Brain microvascular endothelial cell (primary cell): ENCODE data around the gene COL28A1.

Experiments
- DNase-seq: peaks from one replicate; pipeline ENCODE4 v3.0.0-alpha.2; 2020
- H3K27ac ChIP-seq: fragments of 250-450 bp; sonication (Bioruptor Pico); 2 replicates; pipeline ENCODE4 v1.5.1; 2020; ENCODE audit warnings: mild to moderate bottlenecking, moderate library complexity
- H3K27me3 ChIP-seq: fragments of 250-450 bp; sonication (Bioruptor Pico); replicated peaks from 2 replicates; pipeline ENCODE4 v1.5.1; 2020; ENCODE audit warnings: mild to moderate bottlenecking
- H3K36me3 ChIP-seq: fragments of 250-450 bp; sonication (Bioruptor Pico); replicated peaks from 2 replicates; pipeline ENCODE4 v1.5.1; 2020; ENCODE audit warnings: mild to moderate bottlenecking
- H3K4me3 ChIP-seq: 2 replicates; pipeline ENCODE4 v1.5.1; 2011; ENCODE audit warnings: low read depth, mild to moderate bottlenecking, control low read depth, low read length, moderate library complexity
- CTCF ChIP-seq: IDR thresholded peaks from 2 replicates; pipeline ENCODE4 v1.5.1; 2011; ENCODE audit warnings: low read depth, mild to moderate bottlenecking, moderate library complexity, low read length, control low read depth, inconsistent platforms; ENCODE audit errors: missing control alignments
- in situ Hi-C: cut with HindIII; loops from 2 replicates; pipeline ENCODE4 v1.10.0; 2017; ENCODE audit warnings: low sequenced_read_pairs, low pct_ligation_motif_present

Gene COL28A1

DNA sequence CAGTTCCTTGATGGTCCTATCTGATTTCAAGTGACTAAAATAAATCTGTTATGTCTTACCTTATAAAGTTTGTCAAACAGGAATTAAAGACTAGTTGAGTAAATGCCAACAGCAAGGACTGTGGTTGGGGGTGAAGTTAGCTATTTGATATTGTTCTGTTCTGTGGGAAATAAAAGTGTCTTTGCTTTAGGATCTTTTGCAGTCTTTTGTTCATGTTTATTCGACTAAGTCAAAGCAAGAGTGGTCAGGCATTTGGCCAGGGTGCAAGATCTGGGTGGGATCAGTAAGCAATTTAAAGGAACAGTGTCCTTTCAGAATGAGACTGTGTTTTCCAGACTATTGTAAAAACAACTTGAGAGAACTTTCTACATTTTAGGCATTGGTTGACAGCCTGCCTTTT, at the start of gene COL28A1:
TSS of gene COL28A1 (minus strand) at position 183 of the 400 bp plus-strand sequence. CDS start 2,998 bp downstream, outside the sequence.
- no peak within 1 kb of the TSS for H3K4me3 ChIP-seq
- DNase-seq, result no peak
- no peak within 1 kb of the TSS for H3K27ac ChIP-seq
- no peak for TF ChIP-seq CTCF
- H3K36me3 ChIP-seq, result no peaks in the 10 kb centered on the region
- H3K27me3 ChIP-seq, result no peaks in the 10 kb centered on the region
- in situ Hi-C loops, result loop anchor here (25.0 kb wide), 1 partner anchor 98 kb away; no protein-coding TSS in a partner anchor

DNA sequence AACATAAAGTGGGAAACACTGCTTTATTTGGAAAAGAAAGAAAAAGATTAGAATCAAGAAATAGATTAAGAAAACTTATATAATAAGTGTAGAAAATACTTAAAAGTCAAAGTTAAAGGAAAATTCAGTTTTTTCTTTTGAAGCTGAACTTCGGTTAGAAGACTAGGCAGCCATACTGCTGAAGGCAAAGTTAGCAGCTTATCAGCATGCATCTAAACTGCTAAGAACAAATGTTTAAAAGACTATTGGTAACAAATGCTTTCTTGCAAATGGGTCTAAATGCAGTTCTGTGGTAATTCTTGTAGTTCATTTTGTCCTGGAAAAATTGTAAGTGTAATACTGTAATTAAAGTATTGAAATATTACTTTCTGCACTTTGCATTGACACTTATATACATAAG, 49.0 kb upstream of the COL28A1 start:
- in situ Hi-C loops, result no loop called here

GRCh38 chr7:7583731-7584130, 48.1 kb upstream of the COL28A1 start:
- in situ Hi-C loops, result no loop called here
- Histone ChIP-seq H3K27me3 (no peaks in the 10 kb centered on the region), H3K27ac (no peak overlapping the region), H3K36me3 (no peaks in the 10 kb centered on the region), H3K4me3 (no peak overlapping the region)
- TF ChIP-seq CTCF, result no peak
- DNase-seq, result no peak

More for the DNA sequence above, 49.0 kb upstream of the COL28A1 start:
- no peak overlapping the region for H3K27ac ChIP-seq
- no peak for TF ChIP-seq CTCF
- H3K4me3 ChIP-seq, result no peak overlapping the region
- H3K27me3 ChIP-seq, result no peaks in the 10 kb centered on the region
- H3K36me3 ChIP-seq, result no peaks in the 10 kb centered on the region
- DNase-seq, result no peak

DNA sequence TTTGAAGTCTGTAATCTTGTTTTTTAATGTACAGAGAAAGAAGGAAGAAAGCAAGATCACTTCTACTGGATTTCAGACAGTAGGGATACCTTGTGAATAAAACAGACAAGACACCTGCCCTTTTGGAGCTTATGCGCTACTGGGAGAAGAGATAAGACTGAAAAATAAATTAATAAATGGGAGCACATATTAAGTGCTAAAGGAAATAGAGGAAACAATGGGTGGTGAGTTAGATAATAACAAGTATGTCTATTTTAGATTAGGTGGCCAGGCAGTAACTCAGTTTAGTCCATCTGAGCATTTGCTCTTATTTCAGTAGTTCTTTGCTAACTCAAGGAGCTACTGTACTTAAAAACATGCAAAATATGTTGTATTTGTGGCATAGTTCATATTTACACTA, 46.9 kb upstream of the COL28A1 start:
- no peaks in the 10 kb centered on the region for H3K27me3 ChIP-seq
- no peak for DNase-seq
- H3K36me3 ChIP-seq, result no peaks in the 10 kb centered on the region
- H3K27ac ChIP-seq, result no peak overlapping the region
- in situ Hi-C loops, result no loop called here
- no peak for TF ChIP-seq CTCF
- no peak overlapping the region for H3K4me3 ChIP-seq

- DNase-seq, result no peak
- Histone ChIP-seq H3K36me3 (no peaks in the 10 kb centered on the region), H3K4me3 (no peak overlapping the region), H3K27ac (no peak overlapping the region), H3K27me3 (no peaks in the 10 kb centered on the region)
- in situ Hi-C loops, result no loop called here
- no peak for TF ChIP-seq CTCF
These were observed 46.0 kb upstream of the COL28A1 start for GRCh38 chr7:7581531-7582179.

GRCh38 chr7:7579638-7580037, 44.0 kb upstream of the COL28A1 start:
- in situ Hi-C loops, result no loop called here
- TF ChIP-seq CTCF, result no peak
- DNase-seq, result no peak
- Histone ChIP-seq H3K4me3 (no peak overlapping the region), H3K27ac (no peak overlapping the region), H3K36me3 (no peaks in the 10 kb centered on the region), H3K27me3 (no peaks in the 10 kb centered on the region)
